ENCODE measurements around the gene ACTR1B. TPM values are rescaled to one million over a fixed set of nuclear protein-coding genes. Genes with fewer than 3 reads are reported as not detected.
"Not testable (repeated sequence)": the region's sequence is repeated elsewhere in the genome, so short reads cannot be mapped to it uniquely, and the experiment has no call there.

Gene ACTR1B
- 10 to 100 TPM; 40.8 to 71.5 TPM for total RNA-seq

- Histone ChIP-seq H3K27ac (peak within 1 kb of the TSS; percentile 96 to 99), H3K4me3 (peak within 1 kb of the TSS; percentile 59 to 72), H3K36me3 (peaks cover 7% of the 10 kb centered on the region), H3K4me1 (peaks cover 0 to 43% of the 10 kb centered on the region in 2 donors), H3K9me3 (no peaks in the 10 kb centered on the region), H3K27me3 (no peaks in the 10 kb centered on the region)
- peak; percentile 65 to 68 for TF ChIP-seq CTCF (IDR thresholded peaks at IDR 0.05)
- DNase-seq (ENCODE audit: low spot score): peak; percentile 99
These were observed at the start of gene ACTR1B for GRCh38 chr2:97663962-97664635. TSS of gene ACTR1B (minus strand) at chr2:97664044. CDS start at chr2:97663890, 154 bp downstream.

DNA sequence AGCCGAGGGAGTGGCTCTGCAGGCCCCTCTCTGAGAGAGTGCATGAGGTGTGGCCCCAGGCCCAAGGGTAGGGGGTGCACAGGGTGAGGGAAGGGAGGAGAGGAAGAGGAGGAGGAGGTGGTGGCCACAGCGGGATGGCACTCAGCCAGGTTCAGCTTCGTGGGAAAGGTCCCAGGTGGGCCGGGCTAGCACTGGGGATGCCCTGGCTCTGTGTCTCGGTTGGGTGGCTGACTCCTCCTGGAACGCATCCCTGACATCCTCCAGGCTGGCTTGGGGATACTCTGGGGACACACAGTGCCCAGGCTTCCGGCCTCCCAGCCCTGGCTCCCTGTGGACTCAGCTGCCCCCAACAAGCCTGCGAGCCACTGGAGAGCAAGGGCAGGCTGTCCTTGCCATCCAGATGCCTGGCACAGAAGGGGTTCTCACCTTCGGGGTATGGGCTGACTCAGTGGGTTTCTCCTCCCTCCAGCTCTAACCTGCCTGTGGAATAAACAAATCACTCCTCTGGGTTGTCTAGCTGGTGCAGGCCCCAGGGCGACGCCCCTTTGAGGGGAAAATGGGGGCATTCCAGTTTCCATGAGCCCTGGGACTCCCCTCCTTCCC lies 49.0 kb upstream of the ACTR1B start:
- no peak for TF ChIP-seq CTCF (IDR thresholded peaks at IDR 0.05)
- DNase-seq (ENCODE audit: low spot score): no peak
- no peaks in the 10 kb centered on the region for H3K4me1 ChIP-seq
- H3K4me3 ChIP-seq: no peak overlapping the region
- H3K9me3 ChIP-seq: no peaks in the 10 kb centered on the region
- H3K27me3 ChIP-seq: no peaks in the 10 kb centered on the region
- no peaks in the 10 kb centered on the region for H3K36me3 ChIP-seq
- H3K27ac ChIP-seq: no peak overlapping the region

GRCh38 chr2:97712175-97712574 lies 48.3 kb upstream of the ACTR1B start:
- not testable (repeated sequence) for H3K9me3 ChIP-seq; H3K27me3 ChIP-seq; H3K4me3 ChIP-seq; H3K36me3 ChIP-seq; DNase-seq (ENCODE audit: low spot score); H3K27ac ChIP-seq; H3K4me1 ChIP-seq

- H3K36me3 ChIP-seq: no peaks in the 10 kb centered on the region
- H3K4me3 ChIP-seq: no peak overlapping the region
- H3K9me3 ChIP-seq: no peaks in the 10 kb centered on the region
- no peaks in the 10 kb centered on the region for H3K27me3 ChIP-seq
- no peak for TF ChIP-seq CTCF (IDR thresholded peaks at IDR 0.05)
- H3K27ac ChIP-seq: no peak overlapping the region
- DNase-seq (ENCODE audit: low spot score): no peak
- no peaks in the 10 kb centered on the region for H3K4me1 ChIP-seq
These were observed 47.5 kb upstream of the ACTR1B start for GRCh38 chr2:97711394-97711711.

DNA sequence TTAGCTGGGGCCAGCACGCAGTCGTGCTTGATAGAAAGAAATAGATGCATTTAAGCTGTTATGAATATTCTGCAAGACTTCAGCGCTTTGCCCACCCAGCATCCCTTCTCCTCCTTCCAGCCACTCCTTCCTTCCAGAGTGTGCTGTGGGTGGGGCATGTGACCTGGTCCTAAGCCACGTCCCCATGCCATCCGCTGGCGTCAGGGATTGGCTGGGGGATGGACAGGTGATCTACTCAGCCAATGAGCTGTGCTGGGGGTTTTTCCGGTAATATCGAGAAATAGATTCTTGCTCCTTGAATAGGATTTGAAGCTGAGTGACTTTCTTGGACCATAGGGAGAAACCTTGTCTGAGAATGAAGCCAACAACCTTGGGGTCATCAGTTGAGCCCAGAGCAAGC lies 44.8 kb upstream of the ACTR1B start:
- H3K27ac ChIP-seq: no peak overlapping the region
- no peak for TF ChIP-seq CTCF (IDR thresholded peaks at IDR 0.05)
- DNase-seq (ENCODE audit: low spot score): no peak
- no peaks in the 10 kb centered on the region for H3K27me3 ChIP-seq
- no peaks in the 10 kb centered on the region for H3K36me3 ChIP-seq
- no peak overlapping the region for H3K4me3 ChIP-seq
- H3K9me3 ChIP-seq: no peaks in the 10 kb centered on the region
- H3K4me1 ChIP-seq: no peaks in the 10 kb centered on the region

GRCh38 chr2:97708048-97708380 lies 44.2 kb upstream of the ACTR1B start:
- H3K9me3 ChIP-seq: no peaks in the 10 kb centered on the region
- H3K4me1 ChIP-seq: no peaks in the 10 kb centered on the region
- TF ChIP-seq CTCF (IDR thresholded peaks at IDR 0.05): no peak
- H3K27ac ChIP-seq: no peak overlapping the region
- no peak for DNase-seq (ENCODE audit: low spot score)
- H3K27me3 ChIP-seq: no peaks in the 10 kb centered on the region
- no peak overlapping the region for H3K4me3 ChIP-seq
- H3K36me3 ChIP-seq: no peaks in the 10 kb centered on the region
